SK-N-SH treated with all-trans-retinoic acid at 6 μM for 48 hours (cell line): Measurements from ENCODE around the gene CD180.

Experiments used
- ATAC-seq: fragments of 200-7000 bp; cut with Tn5 transposase; 3 replicates; pipeline ENCODE4 v1.9.1; 2020; ENCODE audit warnings: mild to moderate bottlenecking, moderate library complexity
- ARNTL ChIP-seq: fragments of 450-650 bp; formaldehyde crosslinking; IDR thresholded peaks from 2 replicates; pipeline ENCODE4 v1.5.0; 2020; ENCODE audit warnings: low read depth, mild to moderate bottlenecking, moderate library complexity, borderline replicate concordance
- BACH2 ChIP-seq: fragments of 250-450 bp; sonication (Bioruptor Pico); IDR thresholded peaks from 2 replicates; pipeline ENCODE4 v1.9.0; 2021; ENCODE audit warnings: mild to moderate bottlenecking, borderline replicate concordance
- CSDC2 ChIP-seq: fragments of 250-450 bp; sonication (Bioruptor Pico); IDR thresholded peaks from 2 replicates; pipeline ENCODE4 v1.5.0; 2020; ENCODE audit warnings: mild to moderate bottlenecking, moderate library complexity
- GLIS3 ChIP-seq: fragments of 250-450 bp; sonication (Bioruptor Pico); IDR thresholded peaks from 2 replicates; pipeline ENCODE4 v1.5.0; 2020; ENCODE audit warnings: mild to moderate bottlenecking, moderate library complexity
- ISL1 ChIP-seq: fragments of 250-450 bp; sonication (Bioruptor Pico); IDR thresholded peaks from 2 replicates; pipeline ENCODE4 v2.1.2; 2022; ENCODE audit warnings: mild to moderate bottlenecking, moderate library complexity
- OSR1 ChIP-seq: fragments of 250-450 bp; sonication (Bioruptor Pico); IDR thresholded peaks from 2 replicates; pipeline ENCODE4 v1.8.0; 2022; ENCODE audit warnings: moderate library complexity, mild to moderate bottlenecking, inconsistent platforms
- PPARA ChIP-seq: fragments of 250-450 bp; sonication (Bioruptor Pico); IDR thresholded peaks from 2 replicates; pipeline ENCODE4 v1.5.0; 2020; ENCODE audit warnings: mild to moderate bottlenecking, borderline replicate concordance
- RARB ChIP-seq: fragments of 250-450 bp; sonication (Bioruptor Pico); IDR thresholded peaks from 2 replicates; pipeline ENCODE4 v1.8.0; 2021; ENCODE audit warnings: mild to moderate bottlenecking, moderate library complexity
- SNAI2 ChIP-seq: fragments of 250-450 bp; sonication (Bioruptor Pico); IDR thresholded peaks from 2 replicates; pipeline ENCODE4 v1.5.0; 2020; ENCODE audit warnings: mild to moderate bottlenecking, moderate library complexity
- TCF4 ChIP-seq: fragments of 250-450 bp; sonication (Bioruptor Pico); IDR thresholded peaks from 2 replicates; pipeline ENCODE4 v1.8.0; 2021; ENCODE audit warnings: mild to moderate bottlenecking, moderate library complexity, borderline replicate concordance
- ZC3H10 ChIP-seq: fragments of 250-450 bp; sonication (Bioruptor Pico); IDR thresholded peaks from 2 replicates; pipeline ENCODE4 v1.5.1; 2021; ENCODE audit warnings: mild to moderate bottlenecking, moderate library complexity
- ZFP3 ChIP-seq: fragments of 250-450 bp; sonication (Bioruptor Pico); IDR thresholded peaks from 2 replicates; pipeline ENCODE4 v1.5.0; 2020; ENCODE audit warnings: mild to moderate bottlenecking, moderate library complexity
- ZFP30 ChIP-seq: fragments of 450-650 bp; formaldehyde crosslinking; IDR thresholded peaks from 2 replicates; pipeline ENCODE4 v1.5.0; 2022; ENCODE audit warnings: mild to moderate bottlenecking, moderate library complexity
- ZNF565 ChIP-seq: fragments of 450-650 bp; formaldehyde crosslinking; conservative IDR thresholded peaks from 2 replicates; pipeline ENCODE4 v1.5.0; 2020; ENCODE audit warnings: low read depth, mild to moderate bottlenecking, moderate library complexity
- ZNF70 ChIP-seq: fragments of 450-650 bp; formaldehyde crosslinking; IDR thresholded peaks from 2 replicates; pipeline ENCODE4 v1.5.0; 2020; ENCODE audit warnings: mild to moderate bottlenecking, moderate library complexity
- TF ChIP-seq, protein P1 (sequence below): fragments of 250-450 bp; sonication (Bioruptor Pico); IDR thresholded peaks from 2 replicates; pipeline ENCODE4 v1.5.0; 2020; ENCODE audit warnings: mild to moderate bottlenecking, moderate library complexity
- TF ChIP-seq, protein P2 (sequence below): fragments of 250-450 bp; sonication (Bioruptor Pico); IDR thresholded peaks from 2 replicates; pipeline ENCODE4 v1.5.1; 2020; ENCODE audit warnings: low read depth, mild to moderate bottlenecking, moderate library complexity
- TF ChIP-seq, protein P3 (sequence below): fragments of 250-450 bp; sonication (Bioruptor Pico); IDR thresholded peaks from 2 replicates; pipeline ENCODE4 v1.8.0; 2021; ENCODE audit warnings: low read depth, mild to moderate bottlenecking, moderate library complexity, borderline replicate concordance
- TF ChIP-seq, protein P4 (sequence below): fragments of 250-450 bp; sonication (Bioruptor Pico); IDR thresholded peaks from 2 replicates; pipeline ENCODE4 v1.8.0; 2020; ENCODE audit warnings: mild to moderate bottlenecking, moderate library complexity, borderline replicate concordance
- TF ChIP-seq, protein P5 (sequence below): fragments of 250-450 bp; sonication (Bioruptor Pico); IDR thresholded peaks from 2 replicates; pipeline ENCODE4 v1.5.1; 2021; ENCODE audit warnings: mild to moderate bottlenecking, moderate library complexity

The CD180 gene

DNA sequence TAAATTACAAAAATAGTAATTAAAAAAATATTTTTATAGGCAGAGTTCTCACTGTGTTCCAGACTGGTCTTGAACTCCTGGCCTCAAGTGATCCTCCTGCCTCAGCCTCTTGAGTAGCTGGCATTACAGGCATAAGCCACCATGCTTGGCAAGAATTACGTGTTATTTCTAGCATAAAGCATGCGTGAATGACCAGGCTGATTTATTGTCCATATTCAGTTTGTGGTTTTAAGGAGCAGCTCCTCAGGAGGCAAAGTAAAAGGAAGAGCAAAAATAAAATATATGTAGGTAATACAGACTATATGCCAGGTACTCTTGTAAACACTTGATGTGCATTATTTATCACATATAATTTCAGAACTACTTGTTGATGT lies 7.1 kb upstream of the CD180 start:
- no peak for ATAC-seq

DNA sequence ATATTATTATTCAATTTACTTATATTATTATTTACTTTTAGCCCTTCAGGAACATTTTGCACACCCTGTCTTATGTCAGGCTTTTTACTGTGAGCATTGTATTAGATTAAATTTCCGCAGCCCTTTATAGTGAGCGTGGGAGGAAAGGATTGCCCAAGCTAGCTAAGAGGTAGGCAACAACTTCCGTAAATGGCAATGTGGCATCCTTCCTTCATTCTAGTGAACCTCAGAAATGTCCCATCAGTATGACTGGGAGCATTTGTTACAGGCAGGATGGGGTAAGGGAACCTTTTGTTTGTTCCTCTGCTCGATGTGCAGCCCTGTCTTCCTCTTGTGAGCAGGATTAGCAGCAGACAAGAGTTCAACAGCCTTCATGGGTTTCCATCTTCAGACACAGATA lies 6.2 kb upstream of the CD180 start:
- no peak for TF ChIP-seq ZNF565 (CRISPR knock-in tag)
- TF ChIP-seq SNAI2, result no peak
- no peak for TF ChIP-seq RARB (CRISPR knock-in tag)
- TF ChIP-seq, protein P1, sequence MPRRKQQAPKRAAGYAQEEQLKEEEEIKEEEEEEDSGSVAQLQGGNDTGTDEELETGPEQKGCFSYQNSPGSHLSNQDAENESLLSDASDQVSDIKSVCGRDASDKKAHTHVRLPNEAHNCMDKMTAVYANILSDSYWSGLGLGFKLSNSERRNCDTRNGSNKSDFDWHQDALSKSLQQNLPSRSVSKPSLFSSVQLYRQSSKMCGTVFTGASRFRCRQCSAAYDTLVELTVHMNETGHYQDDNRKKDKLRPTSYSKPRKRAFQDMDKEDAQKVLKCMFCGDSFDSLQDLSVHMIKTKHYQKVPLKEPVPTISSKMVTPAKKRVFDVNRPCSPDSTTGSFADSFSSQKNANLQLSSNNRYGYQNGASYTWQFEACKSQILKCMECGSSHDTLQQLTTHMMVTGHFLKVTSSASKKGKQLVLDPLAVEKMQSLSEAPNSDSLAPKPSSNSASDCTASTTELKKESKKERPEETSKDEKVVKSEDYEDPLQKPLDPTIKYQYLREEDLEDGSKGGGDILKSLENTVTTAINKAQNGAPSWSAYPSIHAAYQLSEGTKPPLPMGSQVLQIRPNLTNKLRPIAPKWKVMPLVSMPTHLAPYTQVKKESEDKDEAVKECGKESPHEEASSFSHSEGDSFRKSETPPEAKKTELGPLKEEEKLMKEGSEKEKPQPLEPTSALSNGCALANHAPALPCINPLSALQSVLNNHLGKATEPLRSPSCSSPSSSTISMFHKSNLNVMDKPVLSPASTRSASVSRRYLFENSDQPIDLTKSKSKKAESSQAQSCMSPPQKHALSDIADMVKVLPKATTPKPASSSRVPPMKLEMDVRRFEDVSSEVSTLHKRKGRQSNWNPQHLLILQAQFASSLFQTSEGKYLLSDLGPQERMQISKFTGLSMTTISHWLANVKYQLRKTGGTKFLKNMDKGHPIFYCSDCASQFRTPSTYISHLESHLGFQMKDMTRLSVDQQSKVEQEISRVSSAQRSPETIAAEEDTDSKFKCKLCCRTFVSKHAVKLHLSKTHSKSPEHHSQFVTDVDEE, result no peak
- TF ChIP-seq, protein P2, sequence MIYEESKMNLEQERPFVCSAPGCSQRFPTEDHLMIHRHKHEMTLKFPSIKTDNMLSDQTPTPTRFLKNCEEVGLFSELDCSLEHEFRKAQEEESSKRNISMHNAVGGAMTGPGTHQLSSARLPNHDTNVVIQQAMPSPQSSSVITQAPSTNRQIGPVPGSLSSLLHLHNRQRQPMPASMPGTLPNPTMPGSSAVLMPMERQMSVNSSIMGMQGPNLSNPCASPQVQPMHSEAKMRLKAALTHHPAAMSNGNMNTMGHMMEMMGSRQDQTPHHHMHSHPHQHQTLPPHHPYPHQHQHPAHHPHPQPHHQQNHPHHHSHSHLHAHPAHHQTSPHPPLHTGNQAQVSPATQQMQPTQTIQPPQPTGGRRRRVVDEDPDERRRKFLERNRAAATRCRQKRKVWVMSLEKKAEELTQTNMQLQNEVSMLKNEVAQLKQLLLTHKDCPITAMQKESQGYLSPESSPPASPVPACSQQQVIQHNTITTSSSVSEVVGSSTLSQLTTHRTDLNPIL (CRISPR knock-in tag), result no peak
- TF ChIP-seq PPARA (CRISPR knock-in tag), result no peak
- ATAC-seq, result no peak

More for the DNA sequence above, 7.1 kb upstream of the CD180 start:
- TF ChIP-seq ZNF565 (CRISPR knock-in tag), result no peak
- TF ChIP-seq, protein P3, sequence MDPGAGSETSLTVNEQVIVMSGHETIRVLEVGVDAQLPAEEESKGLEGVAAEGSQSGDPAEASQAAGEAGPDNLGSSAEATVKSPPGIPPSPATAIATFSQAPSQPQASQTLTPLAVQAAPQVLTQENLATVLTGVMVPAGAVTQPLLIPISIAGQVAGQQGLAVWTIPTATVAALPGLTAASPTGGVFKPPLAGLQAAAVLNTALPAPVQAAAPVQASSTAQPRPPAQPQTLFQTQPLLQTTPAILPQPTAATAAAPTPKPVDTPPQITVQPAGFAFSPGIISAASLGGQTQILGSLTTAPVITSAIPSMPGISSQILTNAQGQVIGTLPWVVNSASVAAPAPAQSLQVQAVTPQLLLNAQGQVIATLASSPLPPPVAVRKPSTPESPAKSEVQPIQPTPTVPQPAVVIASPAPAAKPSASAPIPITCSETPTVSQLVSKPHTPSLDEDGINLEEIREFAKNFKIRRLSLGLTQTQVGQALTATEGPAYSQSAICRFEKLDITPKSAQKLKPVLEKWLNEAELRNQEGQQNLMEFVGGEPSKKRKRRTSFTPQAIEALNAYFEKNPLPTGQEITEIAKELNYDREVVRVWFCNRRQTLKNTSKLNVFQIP (CRISPR knock-in tag), result no peak
- TF ChIP-seq GLIS3, result no peak
- TF ChIP-seq OSR1 (CRISPR knock-in tag), result no peak
- no peak for TF ChIP-seq ZFP3 (CRISPR knock-in tag)
- TF ChIP-seq, protein P4, sequence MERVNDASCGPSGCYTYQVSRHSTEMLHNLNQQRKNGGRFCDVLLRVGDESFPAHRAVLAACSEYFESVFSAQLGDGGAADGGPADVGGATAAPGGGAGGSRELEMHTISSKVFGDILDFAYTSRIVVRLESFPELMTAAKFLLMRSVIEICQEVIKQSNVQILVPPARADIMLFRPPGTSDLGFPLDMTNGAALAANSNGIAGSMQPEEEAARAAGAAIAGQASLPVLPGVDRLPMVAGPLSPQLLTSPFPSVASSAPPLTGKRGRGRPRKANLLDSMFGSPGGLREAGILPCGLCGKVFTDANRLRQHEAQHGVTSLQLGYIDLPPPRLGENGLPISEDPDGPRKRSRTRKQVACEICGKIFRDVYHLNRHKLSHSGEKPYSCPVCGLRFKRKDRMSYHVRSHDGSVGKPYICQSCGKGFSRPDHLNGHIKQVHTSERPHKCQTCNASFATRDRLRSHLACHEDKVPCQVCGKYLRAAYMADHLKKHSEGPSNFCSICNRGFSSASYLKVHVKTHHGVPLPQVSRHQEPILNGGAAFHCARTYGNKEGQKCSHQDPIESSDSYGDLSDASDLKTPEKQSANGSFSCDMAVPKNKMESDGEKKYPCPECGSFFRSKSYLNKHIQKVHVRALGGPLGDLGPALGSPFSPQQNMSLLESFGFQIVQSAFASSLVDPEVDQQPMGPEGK (CRISPR knock-in tag), result no peak
- no peak for TF ChIP-seq CSDC2
- TF ChIP-seq TCF4 (CRISPR knock-in tag), result no peak
- TF ChIP-seq RARB (CRISPR knock-in tag), result no peak
- no peak for TF ChIP-seq ZNF70
- no peak for TF ChIP-seq SNAI2
- TF ChIP-seq, protein P5, sequence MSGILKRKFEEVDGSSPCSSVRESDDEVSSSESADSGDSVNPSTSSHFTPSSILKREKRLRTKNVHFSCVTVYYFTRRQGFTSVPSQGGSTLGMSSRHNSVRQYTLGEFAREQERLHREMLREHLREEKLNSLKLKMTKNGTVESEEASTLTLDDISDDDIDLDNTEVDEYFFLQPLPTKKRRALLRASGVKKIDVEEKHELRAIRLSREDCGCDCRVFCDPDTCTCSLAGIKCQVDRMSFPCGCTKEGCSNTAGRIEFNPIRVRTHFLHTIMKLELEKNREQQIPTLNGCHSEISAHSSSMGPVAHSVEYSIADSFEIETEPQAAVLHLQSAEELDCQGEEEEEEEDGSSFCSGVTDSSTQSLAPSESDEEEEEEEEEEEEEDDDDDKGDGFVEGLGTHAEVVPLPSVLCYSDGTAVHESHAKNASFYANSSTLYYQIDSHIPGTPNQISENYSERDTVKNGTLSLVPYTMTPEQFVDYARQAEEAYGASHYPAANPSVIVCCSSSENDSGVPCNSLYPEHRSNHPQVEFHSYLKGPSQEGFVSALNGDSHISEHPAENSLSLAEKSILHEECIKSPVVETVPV (CRISPR knock-in tag), result no peak

DNA sequence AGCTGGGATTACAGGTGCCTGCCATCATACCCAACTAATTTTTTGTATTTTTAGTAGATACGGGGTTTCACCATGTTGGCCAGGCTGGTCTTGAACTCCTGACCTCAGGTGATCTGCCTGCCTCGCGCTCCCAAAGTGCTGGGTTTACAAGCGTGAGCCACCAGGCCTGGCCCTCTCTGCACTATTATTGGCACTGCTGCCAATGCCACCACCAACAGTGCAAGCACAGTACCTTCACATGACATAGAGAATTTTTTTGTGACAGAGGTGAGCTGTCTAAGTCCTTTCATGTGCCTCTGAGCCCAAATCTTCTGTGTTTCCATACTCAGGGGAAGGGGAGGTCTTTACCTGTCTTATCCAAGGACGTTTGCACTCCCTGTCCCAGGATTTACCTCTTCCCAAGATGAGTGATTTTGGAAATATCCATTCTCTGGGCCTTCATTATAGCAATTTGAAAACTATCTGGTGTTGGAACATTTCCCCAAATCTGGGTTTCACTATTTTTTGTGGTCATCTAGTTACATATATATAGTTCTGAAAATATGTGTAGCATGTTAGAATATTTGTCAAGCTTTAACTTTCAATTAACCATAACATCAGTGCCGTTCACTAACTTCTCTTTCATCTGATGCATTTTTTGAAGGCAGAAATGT lies 5.4 kb upstream of the CD180 start:
- no peak for ATAC-seq
- no peak for TF ChIP-seq ZNF565 (CRISPR knock-in tag)
- no peak for TF ChIP-seq BACH2 (CRISPR knock-in tag)
- no peak for TF ChIP-seq ZFP3 (CRISPR knock-in tag)
- TF ChIP-seq, protein P2 (CRISPR knock-in tag), result no peak
- no peak for TF ChIP-seq RARB (CRISPR knock-in tag)
- no peak for TF ChIP-seq ISL1
- no peak for TF ChIP-seq ZNF70
- no peak for TF ChIP-seq GLIS3
- no peak for TF ChIP-seq PPARA (CRISPR knock-in tag)
- TF ChIP-seq, protein P5 (CRISPR knock-in tag), result no peak
- no peak for TF ChIP-seq ZC3H10 (CRISPR knock-in tag)
- TF ChIP-seq CSDC2, result no peak
- TF ChIP-seq SNAI2, result no peak
- TF ChIP-seq, protein P1, result no peak
- TF ChIP-seq ARNTL (CRISPR knock-in tag), result no peak
- TF ChIP-seq ZFP30 (CRISPR knock-in tag), result no peak
